HG03045 (cell line): ENCODE data around the gene GNG13.
"Not testable (repeated sequence)": the region's sequence is repeated elsewhere in the genome, so short reads cannot be mapped to it uniquely, and the experiment has no call there.

Source experiments
- ATAC-seq: cut with Tn5 transposase; IDR thresholded peaks from one replicate; pipeline ENCODE4 v1.9.1; 2021; ENCODE audit warnings: mild to moderate bottlenecking, moderate library complexity; ENCODE audit not compliant: unreplicated experiment

Gene GNG13

DNA sequence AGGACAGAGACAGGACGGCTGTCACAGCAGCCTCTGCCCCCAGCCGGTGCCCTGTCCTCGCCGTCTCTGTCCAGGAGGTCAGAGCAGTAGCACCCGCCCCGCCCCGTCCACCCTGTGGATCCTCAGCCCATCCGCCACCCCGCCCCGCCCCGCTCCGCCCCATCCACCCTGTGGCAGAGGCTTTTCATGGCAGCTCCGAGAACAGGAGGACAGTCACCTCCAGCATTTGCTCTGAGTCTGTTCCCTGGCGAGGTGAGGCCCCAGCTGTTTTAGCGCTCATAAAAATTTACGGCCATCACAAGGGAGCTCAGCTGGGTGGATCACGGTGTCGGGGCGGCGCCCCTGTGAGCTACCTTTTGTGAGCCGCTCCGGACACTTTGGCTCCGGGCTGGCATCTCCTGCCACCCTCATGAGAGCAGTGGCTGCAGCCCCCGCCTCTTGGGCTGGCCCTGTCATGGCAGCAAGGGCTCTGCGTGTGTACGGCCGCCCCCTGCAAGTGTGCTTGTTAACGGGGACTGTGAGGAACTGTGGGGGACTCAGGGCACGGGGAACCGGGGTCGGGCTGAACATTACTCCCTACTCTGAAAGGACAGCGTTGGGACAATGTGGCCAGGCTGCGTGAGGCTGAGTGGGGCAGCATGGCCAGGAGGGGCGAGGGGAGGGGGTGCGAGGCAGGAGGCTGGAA is 32.3 kb upstream of the GNG13 start:
- ATAC-seq: no peak

DNA sequence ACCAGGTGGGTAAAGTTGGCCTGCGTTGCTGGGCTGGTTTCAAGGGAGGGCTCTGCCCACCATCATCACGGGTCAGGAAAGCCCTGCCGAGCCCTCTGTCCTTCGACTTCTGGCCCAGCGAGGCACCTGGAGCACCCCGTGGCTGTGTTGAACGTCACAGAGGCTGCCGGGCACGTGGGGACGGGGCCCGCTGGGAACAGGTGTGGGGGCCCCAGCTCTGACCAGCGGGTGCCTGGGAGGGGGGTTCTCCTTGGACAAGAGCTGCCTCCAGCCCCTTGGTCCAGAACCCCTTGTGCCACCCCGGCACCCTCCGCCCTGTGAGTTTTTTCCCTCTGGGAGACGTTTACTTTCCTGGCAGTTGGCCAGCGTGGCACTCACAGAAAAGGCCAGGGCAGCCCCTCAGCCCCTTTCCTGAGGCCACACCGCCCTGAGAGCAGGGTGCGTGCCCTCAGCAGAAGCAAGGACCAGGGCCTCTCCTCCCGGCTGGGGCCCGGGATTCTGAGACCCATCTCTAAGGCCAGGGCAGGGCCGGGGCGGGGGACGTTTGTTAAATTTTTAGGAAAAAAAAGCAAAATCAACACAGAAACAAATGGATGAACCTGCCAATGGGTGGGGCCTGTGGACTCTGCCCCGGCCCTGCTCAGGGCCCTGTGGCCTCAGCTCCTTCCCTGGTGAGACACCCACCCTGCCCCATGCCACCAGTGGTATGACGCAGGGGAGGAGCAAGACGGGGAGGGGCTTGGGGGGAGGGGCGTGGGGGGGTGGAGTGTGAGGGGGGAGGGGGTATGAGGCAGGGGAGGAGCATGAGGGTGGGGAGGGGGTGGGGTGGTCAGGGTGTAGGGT is 31.3 kb upstream of the GNG13 start:
- ATAC-seq: no peak

DNA sequence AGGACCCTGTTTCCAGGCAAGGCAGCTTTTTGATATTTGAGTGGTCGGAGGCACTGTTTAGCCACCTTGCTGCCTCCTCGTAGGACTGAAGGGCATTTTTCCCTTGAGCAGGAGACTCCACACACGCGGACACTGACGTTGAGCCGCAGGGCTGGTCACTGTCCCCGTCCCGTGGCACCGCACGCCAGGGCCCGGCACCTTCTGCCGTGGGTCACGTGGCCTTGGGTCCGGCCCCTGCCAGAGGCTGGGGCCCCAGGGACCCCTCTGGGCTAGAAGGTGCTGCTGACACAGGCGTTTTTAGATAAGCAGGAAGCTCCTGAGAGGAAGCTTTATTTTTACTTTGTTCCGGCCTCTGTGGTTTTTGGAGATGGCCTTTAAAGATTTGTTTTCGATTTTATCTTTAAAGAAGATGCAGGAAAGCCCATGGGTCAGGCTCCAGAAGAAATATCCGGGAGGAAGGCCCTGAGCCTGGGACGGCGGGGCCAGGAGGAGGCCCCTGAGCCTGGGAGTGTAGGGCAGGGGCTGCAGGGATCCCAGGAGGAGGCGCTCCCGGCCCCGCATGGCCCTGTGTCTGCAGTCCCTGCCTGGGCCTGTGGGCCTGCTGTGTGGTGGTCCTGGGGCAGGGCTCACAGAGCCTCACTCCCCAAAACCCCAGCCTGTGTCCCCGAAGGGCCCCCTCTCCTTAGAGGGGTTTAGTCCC is 30.5 kb upstream of the GNG13 start:
- no peak for ATAC-seq

DNA sequence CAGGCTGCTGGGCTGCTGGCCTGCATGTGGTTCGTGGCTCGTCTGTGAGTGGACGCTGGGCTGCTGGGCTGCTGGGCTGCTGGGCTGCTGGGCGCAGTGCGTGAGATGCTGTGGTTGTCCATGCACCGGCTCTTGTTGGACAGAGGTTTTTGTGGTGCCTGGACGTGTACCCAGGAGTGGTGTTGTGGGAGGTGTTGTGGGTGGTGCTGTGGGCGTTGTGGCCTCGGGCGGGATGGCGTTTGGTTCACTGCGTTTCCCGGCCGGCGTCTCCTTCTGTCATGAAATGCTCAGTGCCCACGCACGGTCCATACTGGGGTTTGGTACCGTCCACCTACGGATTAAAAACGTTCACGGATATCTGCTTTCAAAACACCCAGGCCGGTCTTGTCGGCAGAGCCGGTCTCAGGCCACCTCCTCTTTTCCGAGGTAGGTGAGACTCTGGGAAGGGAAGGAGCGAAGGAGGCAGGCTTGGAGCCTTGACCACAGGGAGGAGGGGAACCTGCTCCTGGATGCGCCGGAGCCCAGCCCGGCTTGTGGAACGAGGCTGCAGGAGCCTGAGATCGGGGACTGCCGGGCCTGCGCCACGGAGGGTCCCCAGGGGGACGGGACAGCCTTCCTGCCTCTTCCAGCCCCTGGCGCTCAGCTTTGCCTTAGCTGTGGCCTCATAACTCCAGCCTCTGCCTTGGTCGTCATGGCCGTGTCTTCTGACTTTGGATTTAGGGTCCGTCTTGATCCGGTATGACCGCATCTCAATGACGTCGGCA is 29.8 kb upstream of the GNG13 start:
- no peak for ATAC-seq

DNA sequence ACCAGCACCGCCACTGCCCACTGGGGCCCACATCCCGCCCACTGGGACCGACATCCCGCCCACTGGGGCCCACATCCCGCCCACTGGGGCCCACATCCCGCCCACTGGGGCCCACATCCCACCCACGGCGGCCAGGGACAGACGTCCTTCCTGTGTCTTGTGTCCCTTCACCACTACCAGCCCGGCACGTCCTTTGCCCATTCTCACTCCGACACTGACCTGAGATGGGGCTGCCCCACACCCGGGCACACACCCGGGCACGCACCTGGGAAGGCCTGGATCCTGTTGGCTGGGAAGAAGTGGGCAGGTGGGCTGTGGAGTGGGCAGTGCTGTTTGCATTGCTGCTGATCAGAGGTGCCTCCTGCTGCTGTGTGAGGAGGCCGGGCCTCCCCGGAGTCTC is 28.4 kb upstream of the GNG13 start:
- ATAC-seq: no peak

DNA sequence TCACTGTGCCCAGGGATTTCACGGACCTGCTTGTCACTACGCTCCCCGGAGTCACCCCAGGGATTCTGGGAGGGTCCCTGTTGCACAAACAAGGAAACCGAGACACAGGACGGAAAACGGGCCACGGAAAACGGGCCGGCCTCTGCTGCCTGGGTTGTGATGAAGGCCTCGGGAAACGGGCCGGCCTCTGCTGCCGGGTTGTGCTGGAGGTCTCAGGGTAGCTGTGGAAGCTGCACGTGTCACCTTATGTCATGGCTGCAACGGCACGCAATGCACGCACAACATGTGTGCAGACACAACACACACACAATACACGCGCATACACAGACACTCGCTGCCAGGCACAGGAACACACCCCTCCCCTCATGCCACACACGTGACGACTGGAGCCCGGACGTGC is 27.0 kb upstream of the GNG13 start:
- no peak for ATAC-seq

DNA sequence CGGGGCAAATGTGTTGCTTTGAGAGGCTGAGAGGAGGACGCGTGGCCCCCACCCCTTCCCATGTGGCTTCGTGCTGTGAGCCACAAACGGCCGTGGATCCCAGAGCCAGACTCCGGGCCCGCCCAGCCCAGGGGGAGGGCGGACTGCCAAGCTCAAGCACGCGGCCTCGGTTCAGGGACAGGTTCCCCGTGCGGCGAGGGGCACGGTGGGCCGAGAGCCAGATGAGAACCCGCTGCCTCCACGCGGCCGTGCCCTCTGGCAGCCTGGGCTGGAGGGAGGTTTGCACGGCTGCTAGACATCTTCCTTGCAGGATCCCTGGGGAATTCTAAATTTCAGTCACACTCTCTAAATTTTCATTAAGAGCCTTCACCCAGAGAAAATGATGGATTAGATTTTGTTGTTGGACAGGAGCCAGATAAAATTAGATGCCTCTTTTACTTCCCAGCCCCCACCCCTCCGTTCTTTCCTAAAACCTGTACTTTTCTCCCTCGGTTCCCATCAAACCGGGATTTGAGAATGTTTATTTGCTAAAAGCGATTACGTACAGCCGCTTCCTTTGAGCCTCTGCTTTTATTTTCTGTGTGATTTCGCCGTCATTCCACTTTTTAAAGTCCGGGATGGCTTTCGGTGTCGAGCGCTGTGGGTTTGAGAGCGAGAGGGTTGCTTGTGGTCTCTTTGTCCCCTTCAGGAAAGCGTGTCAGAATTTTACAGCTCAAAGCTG is 25.0 kb upstream of the GNG13 start:
- ATAC-seq: no peak

DNA sequence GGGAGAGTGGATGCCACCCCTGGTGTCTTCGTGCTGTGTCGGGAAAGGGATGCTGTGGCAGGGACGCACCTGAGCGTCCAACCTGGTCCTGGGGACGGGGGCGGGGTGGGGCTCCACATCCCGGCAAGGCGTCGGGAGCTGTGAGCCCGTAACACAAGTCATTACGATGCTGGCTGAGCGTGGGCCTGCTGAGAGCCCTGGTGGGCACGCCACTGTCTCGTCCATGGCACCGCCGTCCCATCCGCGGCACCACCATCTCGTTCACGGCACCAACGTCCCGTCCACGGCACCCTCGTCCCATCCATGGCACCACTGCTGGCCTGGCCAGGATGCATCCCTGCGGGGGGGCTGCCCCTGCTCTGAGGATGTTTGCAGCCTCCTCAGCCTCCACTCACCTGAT is 24.1 kb upstream of the GNG13 start:
- no peak for ATAC-seq

DNA sequence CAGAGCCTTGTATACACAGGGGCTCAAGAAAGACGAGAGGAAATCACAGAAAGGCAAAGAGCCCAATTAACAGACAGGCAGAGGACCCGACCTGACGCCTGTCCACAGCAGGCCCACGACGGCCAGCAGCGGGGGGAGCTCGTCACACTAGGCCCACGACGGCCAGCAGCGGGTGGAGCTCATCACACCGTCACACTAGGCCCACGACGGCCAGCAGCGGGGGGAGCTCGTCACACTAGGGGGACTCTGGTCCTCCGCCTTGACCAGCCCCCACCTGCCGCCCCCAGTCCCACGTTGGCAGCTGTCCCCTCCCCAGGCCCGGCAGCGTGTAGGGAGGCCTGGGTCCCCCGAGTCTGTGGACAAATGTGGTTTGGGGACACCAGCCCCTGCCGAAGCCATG is 23.7 kb upstream of the GNG13 start:
- no peak for ATAC-seq

DNA sequence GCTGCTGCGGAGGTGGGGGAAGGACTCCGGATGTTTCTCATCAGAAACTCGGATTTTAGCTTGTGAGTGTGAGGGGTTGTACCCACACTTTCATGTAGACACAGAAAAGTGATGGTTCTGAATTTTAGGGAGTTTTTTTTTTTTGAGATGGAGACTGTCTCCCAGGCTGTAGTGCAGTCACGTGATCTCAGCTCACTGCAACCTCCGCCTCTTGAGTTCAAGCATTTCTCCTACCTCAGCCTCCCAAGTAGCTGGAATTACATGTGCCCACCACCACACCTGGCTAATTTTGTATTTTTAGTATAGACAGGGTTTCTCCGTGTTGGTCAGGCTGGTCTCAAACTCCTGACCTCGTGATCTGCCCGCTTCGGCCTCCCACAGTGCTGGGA is 22.4 kb upstream of the GNG13 start:
- ATAC-seq: no peak

DNA sequence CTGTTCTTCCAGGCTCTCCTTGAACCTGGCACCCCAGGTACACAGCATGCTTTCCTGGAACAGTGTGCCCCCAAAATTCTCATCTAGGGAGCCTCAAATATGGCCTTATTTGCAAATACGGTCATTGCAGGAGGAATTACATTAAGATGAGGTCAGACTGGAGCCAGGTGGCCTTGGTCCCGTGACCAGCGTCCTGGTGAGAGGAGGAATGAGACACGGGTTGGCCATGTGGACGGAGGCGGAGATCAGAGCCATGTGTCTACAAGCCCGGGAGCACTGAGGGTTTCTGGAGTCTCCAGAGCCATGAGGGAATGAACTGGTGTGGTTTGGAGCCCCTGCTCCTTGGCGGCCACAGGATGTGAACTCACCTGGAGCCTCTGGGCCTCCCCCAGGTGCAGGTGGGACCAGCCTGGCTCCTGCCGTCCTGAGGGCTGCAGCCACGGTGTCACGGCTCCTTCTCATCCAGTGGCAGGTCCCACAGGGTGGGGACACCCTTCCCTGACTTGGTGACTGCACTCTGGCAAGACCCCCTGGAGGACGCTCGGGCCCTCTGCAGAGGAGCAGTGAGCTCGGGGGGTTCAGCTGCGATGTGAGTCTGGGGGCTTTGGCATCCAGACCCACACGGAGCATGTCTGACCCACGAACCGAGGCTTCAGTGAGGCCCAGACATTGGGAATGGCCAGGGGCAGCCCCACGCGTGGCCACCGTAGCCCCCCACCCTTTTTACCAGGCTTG is 21.8 kb upstream of the GNG13 start:
- ATAC-seq: no peak

DNA sequence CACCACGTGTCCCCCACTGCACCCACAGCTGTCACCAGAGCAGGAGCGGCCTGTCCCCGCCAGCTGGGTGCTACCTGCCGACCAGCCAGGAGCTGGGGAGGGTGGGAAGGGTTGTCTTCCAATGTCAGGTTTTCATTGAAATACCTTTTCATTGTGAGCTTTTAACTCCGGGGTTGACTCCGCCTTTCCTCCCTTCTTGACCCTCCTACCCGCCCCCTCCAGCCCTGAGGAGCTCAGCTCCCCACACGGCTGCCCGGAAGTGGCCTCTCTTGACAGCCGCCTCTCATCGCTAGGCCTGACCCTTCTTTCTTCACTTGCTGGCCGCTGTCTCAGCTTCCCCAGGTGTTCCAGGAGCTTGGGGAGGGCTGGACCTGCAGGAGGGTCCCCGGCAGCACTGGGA is 21.2 kb upstream of the GNG13 start:
- ATAC-seq: no peak

DNA sequence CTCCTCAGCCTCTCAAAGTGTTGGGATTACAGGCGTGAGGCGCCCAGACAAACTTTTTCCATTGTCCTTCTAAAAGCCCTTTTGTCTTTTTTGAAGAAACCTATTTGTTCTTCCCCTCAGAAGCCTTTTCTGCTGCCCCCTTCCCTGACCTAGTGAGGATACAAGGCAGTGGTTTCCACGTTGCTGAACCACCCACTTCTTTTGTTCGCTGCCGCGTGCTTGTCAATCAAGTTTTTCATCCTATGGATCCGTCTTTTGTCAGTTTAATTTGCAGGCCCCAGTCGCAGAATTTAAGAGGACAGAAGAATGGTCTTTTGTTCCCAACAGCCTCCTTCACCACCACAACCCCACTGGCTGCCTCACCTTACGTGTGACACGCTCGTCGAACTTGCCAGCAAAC is 20.2 kb upstream of the GNG13 start:
- ATAC-seq: no peak

DNA sequence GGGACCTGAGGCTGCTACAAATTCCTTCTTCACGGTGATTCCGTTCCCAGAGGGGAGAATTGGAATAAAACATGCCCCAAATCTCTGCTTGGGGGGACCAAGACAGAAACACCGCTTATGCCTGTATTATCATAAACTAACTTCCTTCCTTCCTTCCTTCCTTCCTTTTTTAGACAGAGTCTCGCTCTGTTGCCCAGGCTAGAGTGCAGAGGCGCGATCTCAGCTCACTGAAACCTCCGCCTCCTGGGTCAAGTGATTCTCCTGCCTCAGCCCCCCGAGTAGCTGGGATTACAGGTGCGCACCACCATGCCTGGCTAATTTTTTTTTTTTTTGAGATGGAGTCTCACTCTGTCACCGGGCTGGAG is 19.5 kb upstream of the GNG13 start:
- not testable (repeated sequence) for ATAC-seq

DNA sequence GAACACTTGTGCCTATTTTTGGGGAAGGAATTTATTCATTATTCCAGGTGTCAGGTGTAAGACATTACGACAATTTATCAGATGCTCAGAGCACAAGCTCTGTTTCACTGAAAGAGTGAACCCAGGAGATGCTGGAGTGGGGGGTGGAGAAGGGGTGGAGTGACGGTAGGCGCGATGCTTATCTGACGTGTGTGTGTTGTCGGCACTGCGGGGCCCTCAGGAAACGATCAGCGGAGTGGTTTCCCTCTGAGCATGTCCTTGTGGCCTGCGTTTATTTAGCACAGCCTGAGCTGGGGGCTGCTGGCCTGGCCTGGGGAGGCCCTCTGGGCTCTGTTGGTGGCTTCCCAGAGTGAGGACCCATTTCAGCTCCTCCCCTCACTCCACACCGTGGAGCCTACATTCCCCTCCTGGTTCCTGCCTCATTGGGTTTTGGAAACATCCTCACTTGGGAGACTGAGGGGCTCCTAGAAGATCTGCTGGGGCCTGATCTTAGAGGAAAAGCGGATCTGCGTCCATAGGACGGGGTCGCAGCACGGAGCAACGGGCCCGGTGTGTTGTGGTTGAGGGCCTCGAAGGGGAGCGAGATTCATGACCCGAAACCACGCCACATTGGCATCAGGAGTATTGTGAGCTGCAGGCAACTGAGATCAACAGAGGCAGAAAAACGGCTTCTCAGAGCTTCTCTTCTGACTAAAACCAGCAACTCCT is 19.0 kb upstream of the GNG13 start:
- ATAC-seq: no peak

DNA sequence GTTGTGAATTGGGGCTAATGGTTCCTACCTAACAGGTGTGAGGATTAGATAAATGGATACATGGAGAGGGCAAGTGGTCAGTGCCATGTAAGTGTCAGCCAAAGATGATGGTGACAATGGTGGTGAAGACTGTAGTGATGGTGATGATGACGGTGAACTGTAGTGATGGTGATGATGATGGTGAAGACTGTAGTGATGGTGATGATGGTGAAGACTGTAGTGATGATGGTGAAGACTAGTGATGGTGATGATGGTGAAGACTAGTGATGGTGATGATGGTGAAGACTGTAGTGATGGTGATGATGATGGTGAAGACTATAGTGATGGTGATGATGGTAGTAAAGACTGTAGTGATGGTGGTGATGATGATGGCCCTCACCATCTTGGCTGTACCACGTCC is 18.1 kb upstream of the GNG13 start:
- ATAC-seq: no peak

DNA sequence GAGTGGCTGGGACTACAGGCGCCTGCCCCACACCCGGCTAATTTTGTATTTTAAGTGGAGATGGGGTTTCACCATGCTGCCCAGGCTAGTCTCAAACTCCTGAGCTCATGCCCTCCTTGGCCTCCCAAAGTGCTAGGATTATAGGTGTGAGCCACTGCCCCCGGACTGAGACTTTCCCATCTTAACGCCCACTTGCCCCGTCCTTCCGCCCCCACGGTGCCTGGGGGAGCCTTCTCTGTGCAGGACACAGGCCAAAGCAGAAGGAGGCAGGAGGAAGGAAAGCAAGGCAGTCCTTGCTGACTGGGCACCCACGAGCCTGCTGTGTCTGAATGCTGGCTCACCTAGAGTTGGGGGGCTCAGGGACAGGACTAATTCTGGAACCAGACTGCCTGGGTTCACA is 17.6 kb upstream of the GNG13 start:
- ATAC-seq: no peak

DNA sequence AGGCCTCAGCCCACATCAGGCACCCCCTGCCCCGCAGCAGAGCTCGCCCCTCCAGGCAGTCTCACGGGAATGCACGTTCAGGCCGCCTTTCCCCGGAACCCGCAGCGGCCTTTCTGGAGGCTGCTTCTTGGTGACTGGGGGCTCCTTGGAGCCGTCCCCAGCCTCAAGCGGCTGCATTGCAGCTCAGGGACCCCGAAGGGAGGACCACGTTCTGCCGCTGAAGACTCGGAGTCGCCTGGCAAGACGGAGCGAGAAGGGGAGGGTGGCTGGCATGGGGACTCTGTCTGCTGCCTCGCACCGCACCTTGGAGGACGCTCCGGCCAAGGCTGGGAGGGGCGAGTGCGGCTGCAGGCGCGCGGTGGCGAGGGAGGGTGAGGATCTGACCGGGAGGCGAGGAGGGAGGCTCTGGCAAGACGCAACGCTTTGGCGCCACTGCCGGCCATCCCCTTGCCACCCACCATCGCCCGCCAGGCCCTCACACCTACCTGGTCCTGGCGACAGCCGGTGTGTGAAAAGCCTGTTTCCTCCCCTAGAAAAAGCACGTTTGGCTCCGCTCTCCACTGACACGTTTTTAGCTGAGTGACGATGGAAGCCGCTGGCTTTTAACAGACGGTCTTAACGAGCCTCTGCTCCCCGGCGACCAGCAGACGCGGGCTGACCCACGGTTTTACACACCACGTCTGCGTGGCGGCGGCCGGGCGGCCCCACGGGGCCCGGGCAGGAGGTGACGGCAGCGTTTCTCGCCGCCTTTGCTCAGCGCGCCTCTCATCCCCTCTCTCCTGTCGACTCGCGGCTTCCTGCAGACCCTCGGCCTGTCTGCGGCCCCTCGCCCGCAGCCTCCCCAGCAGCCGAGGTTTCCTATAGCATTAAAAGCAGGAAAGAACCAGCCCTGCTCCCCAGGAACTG is 16.7 kb upstream of the GNG13 start:
- no peak for ATAC-seq
